Aorta (tissue), 5 donors: ENCODE data around the gene ISCA2. TPM values are rescaled to one million over a fixed set of nuclear protein-coding genes. Genes with fewer than 3 reads are reported as not detected.

ENCODE experiments used
- ATAC-seq: fragments of 200-7000 bp; cut with Tn5 transposase; one replicate; pipeline ENCODE4 v1.9.1; 2022; ENCODE audit warnings: moderate library complexity; ENCODE audit not compliant: low FRiP score
- DNase-seq, 2 donors: peaks; one replicate each; pipeline ENCODE4 v3.0.0-alpha.2; 2020
- H3K27ac ChIP-seq, 2 donors: one replicate each; pipeline ENCODE4 v1.5.1; 2013; ENCODE audit warnings: low read length in 2 of 2, mild to moderate bottlenecking in 2 of 2, moderate library complexity in 2 of 2, control low read depth in 1 of 2, inconsistent platforms in 1 of 2, low read depth in 1 of 2
- H3K27me3 ChIP-seq, 2 donors: one replicate each; pipeline ENCODE4 v1.6.1; 2013; ENCODE audit warnings: control low read depth in 1 of 2, low read length in 1 of 2, mild to moderate bottlenecking in 1 of 2, moderate library complexity in 1 of 2; ENCODE audit not compliant: insufficient read depth in 2 of 2, control insufficient read depth in 1 of 2
- H3K36me3 ChIP-seq, 2 donors: one replicate each; pipeline ENCODE4 v1.6.1; 2013; ENCODE audit warnings: control low read depth in 1 of 2, low read length in 1 of 2, mild to moderate bottlenecking in 1 of 2; ENCODE audit not compliant: insufficient read depth in 2 of 2, control insufficient read depth in 1 of 2
- H3K4me1 ChIP-seq, 2 donors: one replicate each; pipeline ENCODE4 v1.6.1; 2013; ENCODE audit warnings: low read length in 2 of 2, control low read depth in 1 of 2, mild to moderate bottlenecking in 1 of 2, moderate library complexity in 1 of 2; ENCODE audit not compliant: insufficient read depth in 2 of 2, control insufficient read depth in 1 of 2
- H3K4me3 ChIP-seq, 2 donors: one replicate each; pipeline ENCODE4 v1.5.1; 2013; ENCODE audit warnings: low read length in 2 of 2, control low read depth in 1 of 2, mild to moderate bottlenecking in 1 of 2
- H3K9me3 ChIP-seq: one replicate; pipeline ENCODE4 v1.6.1; 2013; ENCODE audit warnings: mild to moderate bottlenecking, low read length; ENCODE audit not compliant: control insufficient read depth
- WGBS, 2 donors: extraction: QIAGEN DNeasy Blood & Tissue Kit; methylation state at CpG; one replicate each; pipeline ENCODE4 v1.1.7; 2013; 5-methylcytosine and 5-hydroxymethylcytosine counted together
- intact Hi-C, 2 donors: fragments of 100-400 bp; cut with DNase I; formaldehyde crosslinking; loops; one replicate each; pipeline versions ENCODE4 v1.14.2 to v1.15.0; 2022
- polyA plus RNA-seq, 2 donors: library from polyadenylated mRNA; stranded (reverse); fragments of 200-250 nt; gene quantifications; one replicate each; pipeline ENCODE4 v1.2.3, GENCODE V29; 2013
- total RNA-seq, 2 donors: library from RNA; stranded (reverse); fragmentation: NEBNext Ultra II Directional; extraction: Animal tissue kit (Norgen Biotek cat#: 25700); gene quantifications; one replicate each; pipeline ENCODE4 v1.2.1, GENCODE V29; 2021
- donor health status: healthy with polysubstance abuse.
- donor health status: Bipolar disorder and iron deficiency.
- donor health status: DM: no; HTN: no; CAD: no.
- donor health status: DM: no; HTN: no; CAD: no.
- donor health status: DM: yes; HTN: yes; CAD: no.

ISCA2 gene
- total and polyA plus RNA-seq, 4 donors: 12.9 to 15.9 (median 14.5) TPM

GRCh38 chr14:74503291-74503937, 9.8 kb downstream of the ISCA2 start:
- Histone ChIP-seq H3K4me1 (no peaks in the 10 kb centered on the region), H3K9me3 (no peaks in the 10 kb centered on the region), H3K4me3 (no peak overlapping the region), H3K27ac (no peak overlapping the region), H3K36me3 (peaks cover 0 to 11% of the 10 kb centered on the region in 2 donors), H3K27me3 (no peaks in the 10 kb centered on the region)
- ATAC-seq (no peak), DNase-seq (peak; percentile 47 to 75)
- 75% methylated on average over 14 of the region's 14 CpGs for WGBS, 2 donors
- intact Hi-C loops: loop anchor here (5.0 to 10.0 kb wide), 3 partner anchors 104 to 211 kb away; partner anchors contain the start of genes AREL1 (in 2 of the 2) and FCF1 (in 2 of the 2)

- WGBS, 2 donors: 85 to 86% methylated on average over 12 of the region's 12 CpGs
- Histone ChIP-seq H3K27me3 (no peaks in the 10 kb centered on the region), H3K36me3 (peaks cover 0 to 14% of the 10 kb centered on the region in 2 donors), H3K4me3 (no peak overlapping the region), H3K4me1 (no peaks in the 10 kb centered on the region), H3K9me3 (no peaks in the 10 kb centered on the region), H3K27ac (no peak overlapping the region)
- DNase-seq: no peak
- ATAC-seq: no peak
- intact Hi-C loops: loop anchor here (5.0 to 10.0 kb wide), 3 partner anchors 103 to 211 kb away; partner anchors contain the start of genes AREL1 (in 2 of the 2) and FCF1 (in 2 of the 2)
Observed at GRCh38 chr14:74503938-74504335, 10.4 kb downstream of the ISCA2 start.

DNA sequence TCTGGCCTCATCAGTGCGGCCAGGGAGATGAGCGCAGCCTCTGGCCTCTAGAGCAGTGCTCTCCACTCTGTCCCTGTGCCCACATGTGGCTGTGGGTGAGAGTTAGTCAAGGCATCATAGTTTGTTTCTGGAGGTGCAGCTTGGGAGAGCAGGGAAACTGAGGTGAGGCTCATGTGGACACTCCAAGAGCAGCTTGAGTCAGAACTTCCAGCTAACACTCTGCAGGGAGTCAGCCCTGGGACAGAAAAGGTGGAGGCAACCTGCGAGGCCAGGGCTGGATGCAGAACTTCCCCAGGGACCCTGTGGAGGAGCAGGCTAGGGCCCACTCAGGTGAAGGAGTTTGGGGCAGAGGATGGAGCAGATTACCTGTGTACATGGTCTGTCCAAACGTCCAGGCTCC, 10.8 kb downstream of the ISCA2 start:
- DNase-seq (no peak), ATAC-seq (no peak)
- no peaks in the 10 kb centered on the region for H3K27me3 ChIP-seq
- H3K4me1 ChIP-seq: no peaks in the 10 kb centered on the region
- H3K36me3 ChIP-seq: peaks cover 0 to 14% of the 10 kb centered on the region in 2 donors
- 77 to 79% methylated on average over 4 of the region's 4 CpGs for WGBS, 2 donors
- intact Hi-C loops: loop anchor here (5.0 to 10.0 kb wide), 3 partner anchors 103 to 210 kb away; partner anchors contain the start of genes AREL1 (in 2 of the 2) and FCF1 (in 2 of the 2)
- no peak overlapping the region for H3K27ac ChIP-seq
- H3K9me3 ChIP-seq: no peaks in the 10 kb centered on the region
- H3K4me3 ChIP-seq: no peak overlapping the region

DNA sequence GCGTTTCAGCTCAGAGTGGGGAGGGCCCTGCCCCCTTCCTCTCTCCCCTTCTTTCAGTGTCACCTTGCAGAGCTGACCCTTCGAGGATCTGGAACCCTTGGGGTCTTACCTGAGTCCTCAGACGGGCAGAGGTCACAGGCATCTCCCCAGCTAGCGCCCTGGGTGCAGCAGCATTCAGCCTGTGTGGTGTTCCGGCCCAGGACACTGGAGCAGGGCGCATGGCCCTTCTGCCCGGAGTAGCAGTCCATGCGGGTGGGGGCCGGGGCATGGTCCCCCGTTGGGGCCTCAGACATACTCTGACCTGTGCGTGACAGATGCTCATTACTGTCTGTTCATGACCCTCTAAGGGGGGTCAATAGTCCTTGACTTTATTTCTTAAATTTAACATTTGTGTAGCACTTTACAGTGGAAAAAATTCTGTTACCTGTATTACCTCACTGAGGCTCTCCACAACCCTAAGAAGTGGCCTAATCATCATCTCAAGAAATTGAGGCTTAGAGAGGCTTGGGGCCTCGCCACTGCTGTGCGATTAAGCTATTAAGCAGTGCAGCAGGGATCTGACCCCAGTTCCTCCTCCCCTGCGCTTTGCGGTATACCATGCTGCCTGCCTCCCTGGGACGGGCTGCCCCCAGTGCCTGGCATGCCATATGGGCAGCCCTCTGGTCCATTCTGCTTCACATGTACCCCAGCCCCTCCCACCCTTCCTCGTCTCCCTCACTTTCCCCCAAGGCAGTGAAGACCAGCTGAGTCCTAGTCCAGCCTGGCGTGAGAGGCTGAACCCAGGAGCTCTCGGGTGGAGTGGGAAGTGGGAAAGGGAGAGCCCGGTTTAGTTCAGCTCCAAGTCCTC, 11.5 kb downstream of the ISCA2 start:
- no peak for ATAC-seq
- Histone ChIP-seq H3K9me3 (no peaks in the 10 kb centered on the region), H3K36me3 (peaks cover 0 to 14% of the 10 kb centered on the region in 2 donors), H3K4me3 (no peak overlapping the region), H3K4me1 (no peaks in the 10 kb centered on the region), H3K27me3 (no peaks in the 10 kb centered on the region), H3K27ac (no peak overlapping the region)
- intact Hi-C loops: loop anchor here (5.0 to 10.0 kb wide), 3 partner anchors 102 to 210 kb away; partner anchors contain the start of genes AREL1 (in 2 of the 2) and FCF1 (in 2 of the 2)
- DNase-seq: peak in 1 of 2 donors; percentile 34
- 80 to 83% methylated on average over 19 to 20 of the region's 20 CpGs for WGBS, 2 donors

DNA sequence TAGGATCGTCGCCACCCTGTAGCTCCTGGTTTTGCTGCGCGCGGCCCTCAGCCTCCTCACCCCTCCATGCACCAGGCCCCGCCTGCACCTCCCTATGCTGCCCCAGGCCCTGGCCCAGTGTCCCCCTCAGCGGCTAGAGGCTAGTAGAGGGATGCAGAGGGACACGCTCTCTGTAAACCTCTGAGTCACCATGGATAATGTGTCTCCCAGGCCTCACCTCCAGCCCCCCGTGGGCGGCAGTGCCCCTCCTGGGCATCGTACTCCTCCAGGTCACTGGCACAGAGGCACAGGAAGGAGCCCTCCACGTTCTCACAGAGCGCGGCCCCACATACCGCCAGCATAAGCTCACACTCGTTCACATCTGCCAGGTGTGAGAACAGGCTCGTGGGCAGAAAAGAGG, 12.3 kb downstream of the ISCA2 start:
- ATAC-seq: no peak
- DNase-seq: peak in 1 of 2 donors; percentile 38

GRCh38 chr14:74506411-74506851, 12.9 kb downstream of the ISCA2 start:
- H3K36me3 ChIP-seq: peaks cover 0 to 8% of the 10 kb centered on the region in 2 donors
- DNase-seq (peak in 1 of 2 donors; percentile 26), ATAC-seq (no peak)
- 83% methylated on average over 13 of the region's 13 CpGs for WGBS, 2 donors
- H3K27ac ChIP-seq: no peak overlapping the region
- no peak overlapping the region for H3K4me3 ChIP-seq
- no peaks in the 10 kb centered on the region for H3K9me3 ChIP-seq
- H3K27me3 ChIP-seq: no peaks in the 10 kb centered on the region
- no peaks in the 10 kb centered on the region for H3K4me1 ChIP-seq
- intact Hi-C loops: loop anchor here in 1 of 2 donors (10.0 kb wide), 1 partner anchor 208 kb away; the partner anchor contains the start of genes AREL1 and FCF1

More for the DNA sequence above, 12.3 kb downstream of the ISCA2 start:
- Histone ChIP-seq H3K27ac (no peak overlapping the region), H3K4me1 (no peaks in the 10 kb centered on the region), H3K4me3 (no peak overlapping the region), H3K9me3 (no peaks in the 10 kb centered on the region), H3K36me3 (peaks cover 0 to 8% of the 10 kb centered on the region in 2 donors), H3K27me3 (no peaks in the 10 kb centered on the region)
- 75 to 83% methylated on average over 17 of the region's 17 CpGs for WGBS, 2 donors
- intact Hi-C loops: loop anchor here in 1 of 2 donors (10.0 kb wide), 1 partner anchor 209 kb away; the partner anchor contains the start of genes AREL1 and FCF1

DNA sequence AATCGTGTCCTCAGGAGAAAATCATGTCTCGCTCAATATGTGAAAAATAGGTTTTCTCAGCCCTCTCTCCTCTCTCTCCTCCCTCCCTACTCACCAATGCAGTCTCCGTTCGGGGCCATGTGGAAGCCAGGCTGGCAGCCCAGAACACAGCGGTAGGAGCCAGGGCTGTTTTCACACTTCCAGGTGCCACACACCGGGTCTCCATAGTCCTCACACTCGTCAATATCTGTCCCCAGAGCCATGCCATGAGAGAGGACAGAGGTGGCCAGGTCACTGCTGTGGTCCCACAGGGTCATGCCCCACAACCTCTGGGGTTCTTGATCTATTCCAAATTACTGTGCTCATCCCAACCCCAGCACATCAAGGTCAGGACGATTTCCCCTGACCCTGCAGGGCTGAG, 13.5 kb downstream of the ISCA2 start:
- H3K27me3 ChIP-seq: no peaks in the 10 kb centered on the region
- H3K9me3 ChIP-seq: no peaks in the 10 kb centered on the region
- peaks cover 0 to 8% of the 10 kb centered on the region in 2 donors for H3K36me3 ChIP-seq
- WGBS, 2 donors: 59 to 68% methylated on average over 8 of the region's 8 CpGs
- no peak overlapping the region for H3K27ac ChIP-seq
- intact Hi-C loops: loop anchor here in 1 of 2 donors (10.0 kb wide), 1 partner anchor 208 kb away; the partner anchor contains the start of genes AREL1 and FCF1
- DNase-seq (no peak), ATAC-seq (no peak)
- no peaks in the 10 kb centered on the region for H3K4me1 ChIP-seq
- H3K4me3 ChIP-seq: no peak overlapping the region

GRCh38 chr14:74507840-74508239, 14.3 kb downstream of the ISCA2 start:
- Histone ChIP-seq H3K4me3 (no peak overlapping the region), H3K36me3 (peaks cover 0 to 8% of the 10 kb centered on the region in 2 donors), H3K27me3 (no peaks in the 10 kb centered on the region), H3K4me1 (peaks cover 0 to 5% of the 10 kb centered on the region in 2 donors), H3K9me3 (no peaks in the 10 kb centered on the region), H3K27ac (no peak overlapping the region)
- 37 to 39% methylated on average over 5 of the region's 5 CpGs for WGBS, 2 donors
- ATAC-seq: no peak
- DNase-seq: no peak
- intact Hi-C loops: loop anchor here in 1 of 2 donors (10.0 kb wide), 1 partner anchor 207 kb away; the partner anchor contains the start of genes AREL1 and FCF1
